ENCODE measurements around the gene MPP2. TPM values are rescaled to one million over a fixed set of nuclear protein-coding genes. Genes with fewer than 3 reads are reported as not detected.

The MPP2 gene
- total and polyA plus RNA-seq, 2 of the 13 experiments (the other 11 are each of a cell fraction or from before 2014, with no cell fraction given) = 0.20 to 1.7 TPM

DNA sequence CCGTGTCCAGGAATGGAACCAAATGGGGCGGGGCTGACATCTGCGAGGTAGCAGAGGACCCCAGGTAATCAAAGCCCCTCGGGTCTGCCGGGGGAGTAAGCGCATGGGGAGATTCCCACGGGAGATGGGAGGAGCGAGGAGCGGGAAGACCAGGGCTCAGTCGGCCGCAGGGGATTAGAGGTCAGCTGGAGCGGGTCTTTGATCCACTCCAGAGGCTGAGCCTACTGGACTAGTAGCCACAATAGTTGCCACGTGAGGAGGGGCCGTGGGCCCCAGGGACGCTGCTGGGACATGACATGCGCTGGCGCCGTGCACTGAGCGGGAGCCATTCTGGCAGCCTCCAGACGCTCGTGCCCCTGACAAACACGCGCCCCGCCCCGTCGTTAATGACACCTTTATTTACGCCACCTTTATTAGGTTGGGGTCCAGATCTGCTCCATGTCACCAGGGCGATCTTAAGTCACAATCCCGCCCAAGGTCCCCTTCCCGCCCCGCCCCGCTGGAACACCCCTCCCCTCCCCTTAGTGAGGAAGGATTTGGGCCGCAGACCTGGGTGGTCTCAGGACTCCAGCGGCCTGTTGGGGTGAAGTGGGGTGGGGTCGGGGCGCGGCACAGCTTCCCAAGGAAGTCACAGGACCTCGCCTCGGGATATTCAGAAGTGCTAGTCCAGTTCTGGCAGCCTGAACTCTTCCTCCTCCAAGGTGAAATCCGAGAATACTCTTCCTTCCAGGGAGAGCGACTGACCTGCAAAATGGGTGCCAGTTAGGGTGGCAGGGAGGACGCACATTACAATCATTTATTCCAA, 19.9 kb upstream of the MPP2 start (continued):
- TF ChIP-seq SATB2 (CRISPR knock-in tag; IDR thresholded peaks at IDR 0.05) = no peak
- TF ChIP-seq TBX2 (CRISPR knock-in tag; IDR thresholded peaks at IDR 0.05; ENCODE audit: borderline replicate concordance) = peak; percentile 37; the same call in 1 of the 2 replicates
- TF ChIP-seq SMAD3 (CRISPR knock-in tag; IDR thresholded peaks at IDR 0.05) = no peak
- TF ChIP-seq CERS6 (CRISPR knock-in tag; IDR thresholded peaks at IDR 0.05) = no peak
- TF ChIP-seq NR2F1 (CRISPR knock-in tag; IDR thresholded peaks at IDR 0.05) = peak in 1 of 2 experiments; percentile 50; a peak in 1 of 4 replicates
- peak; percentile 31; the same call in 1 of the 2 replicates for TF ChIP-seq SALL1 (CRISPR knock-in tag; IDR thresholded peaks at IDR 0.05)
- no peak for TF ChIP-seq ZNF512 (CRISPR knock-in tag; IDR thresholded peaks at IDR 0.05)
- TF ChIP-seq PITX1 (CRISPR knock-in tag; IDR thresholded peaks at IDR 0.05) = peak; percentile 78
- peak; percentile 55; the same call in 1 of the 2 replicates for TF ChIP-seq TFAP4 (IDR thresholded peaks at IDR 0.05; ENCODE audit: borderline replicate concordance, low read depth)
- no peak for TF ChIP-seq ZNF276 (CRISPR knock-in tag; IDR thresholded peaks at IDR 0.05; ENCODE audit: low read depth)
- TF ChIP-seq KDM2A (CRISPR knock-in tag; IDR thresholded peaks at IDR 0.05; ENCODE audit: borderline replicate concordance, low read depth) = no peak
- peak; percentile 82 for TF ChIP-seq SOX5 (CRISPR knock-in tag; IDR thresholded peaks at IDR 0.05; ENCODE audit: borderline replicate concordance)
- TF ChIP-seq ZNF282 (IDR thresholded peaks at IDR 0.05; ENCODE audit: partially characterized antibody) = no peak
- no peak for TF ChIP-seq TRIM24 (CRISPR knock-in tag; IDR thresholded peaks at IDR 0.05)
- no peak for TF ChIP-seq CBX5 (CRISPR knock-in tag; IDR thresholded peaks at IDR 0.05; ENCODE audit: borderline replicate concordance)
- no peak for TF ChIP-seq ZNF691 (CRISPR knock-in tag; IDR thresholded peaks at IDR 0.05; ENCODE audit: borderline replicate concordance, low read depth)
- no peak for TF ChIP-seq ZBTB37 (CRISPR knock-in tag; IDR thresholded peaks at IDR 0.05)

Measured in HepG2 (cell line).